IMR-90 (cell line): Measurements from ENCODE around the gene COL23A1. TPM values are rescaled to one million over a fixed set of nuclear protein-coding genes. Genes with fewer than 3 reads are reported as not detected.

Experiments used
- ATAC-seq: fragments of 200-7000 bp; cut with Tn5 transposase; 2 replicates; pipeline ENCODE4 v1.9.1; 2020; ENCODE audit warnings: low read depth, mild to moderate bottlenecking, moderate library complexity
- BruUV-seq: library from RNA; stranded (reverse); fragments of 400-500 nt; replicated peaks from 2 replicates; lab custom pipeline; 2021; lab: Mats Ljungman, UMichigan
- CTCF ChIA-PET: fragments of 300-600 bp; formaldehyde crosslinking; extraction: SDS; loops from one replicate; lab custom pipeline; 2021; ENCODE audit warnings: antibody characterized with exemption; lab: Yijun Ruan, JAX
- POLR2A ChIA-PET: fragments of 300-600 bp; sonication (Branson Sonifier 250); formaldehyde crosslinking; loops from one replicate; lab custom pipeline; 2022; ENCODE audit warnings: antibody characterized with exemption; ENCODE audit not compliant: unreplicated experiment; lab: Charles Lee
- DNase-seq: peaks from one replicate; pipeline ENCODE4 v3.0.0; 2013
- H2AFZ ChIP-seq: replicated peaks from 2 replicates; pipeline ENCODE3; 2013; ENCODE audit warnings: low read length, mild to moderate bottlenecking; ENCODE audit not compliant: poor library complexity
- H2AK5ac ChIP-seq: 2 replicates; pipeline ENCODE4 v1.6.1; 2013; ENCODE audit warnings: low read depth, low read length, inconsistent platforms
- H2AK9ac ChIP-seq: replicated peaks from 2 replicates; pipeline ENCODE3; 2013; ENCODE audit warnings: mild to moderate bottlenecking, low read depth, low read length, moderate library complexity; ENCODE audit not compliant: poor library complexity
- H2BK120ac ChIP-seq: 2 replicates; pipeline ENCODE4 v1.6.1; 2013; ENCODE audit warnings: low read depth, low read length, inconsistent platforms
- H2BK15ac ChIP-seq: 3 replicates; pipeline ENCODE4 v1.6.1; 2013; ENCODE audit warnings: low read depth, low read length, inconsistent platforms
- H2BK20ac ChIP-seq: 2 replicates; pipeline ENCODE4 v1.6.1; 2013; ENCODE audit warnings: low read depth, mild to moderate bottlenecking, inconsistent platforms, low read length, moderate library complexity
- H2BK5ac ChIP-seq: 2 replicates; pipeline ENCODE4 v1.6.1; 2013; ENCODE audit warnings: mild to moderate bottlenecking, low read depth, low read length, inconsistent platforms; ENCODE audit not compliant: poor library complexity, severe bottlenecking
- H3K14ac ChIP-seq: replicated peaks from 2 replicates; pipeline ENCODE4 v1.6.1; 2013; ENCODE audit warnings: low read depth, low read length, inconsistent platforms
- H3K18ac ChIP-seq: 2 replicates; pipeline ENCODE4 v1.6.1; 2013; ENCODE audit warnings: low read depth, low read length, control low read depth
- H3K23ac ChIP-seq: 2 replicates; pipeline ENCODE4 v1.6.1; 2013; ENCODE audit warnings: low read depth, low read length, inconsistent platforms
- H3K27ac ChIP-seq: 2 replicates; pipeline ENCODE4 v1.5.1; 2013; ENCODE audit warnings: mild to moderate bottlenecking, control low read depth, low read length; ENCODE audit not compliant: insufficient read depth
- H3K27me3 ChIP-seq: 2 replicates; pipeline ENCODE4 v1.6.1; 2013; ENCODE audit warnings: low read length; ENCODE audit not compliant: control insufficient read depth, insufficient read depth
- H3K36me3 ChIP-seq: 2 replicates; pipeline ENCODE4 v1.6.1; 2013; ENCODE audit warnings: low read length, mixed read lengths; ENCODE audit not compliant: control insufficient read depth, insufficient read depth
- H3K4ac ChIP-seq: 2 replicates; pipeline ENCODE4 v1.6.1; 2013; ENCODE audit warnings: low read depth, low read length, inconsistent platforms
- H3K4me1 ChIP-seq: 2 replicates; pipeline ENCODE4 v1.6.1; 2013; ENCODE audit warnings: low read length, mixed read lengths; ENCODE audit not compliant: control insufficient read depth, insufficient read depth
- H3K4me2 ChIP-seq: 2 replicates; pipeline ENCODE4 v1.6.1; 2013; ENCODE audit warnings: low read depth, mild to moderate bottlenecking, control low read depth, low read length, moderate library complexity
- H3K4me3 ChIP-seq: 2 replicates; pipeline ENCODE4 v1.5.1; 2013; ENCODE audit warnings: low read depth, mild to moderate bottlenecking, control low read depth, low read length, moderate library complexity; ENCODE audit not compliant: insufficient read depth
- H3K56ac ChIP-seq: 2 replicates; pipeline ENCODE4 v1.6.1; 2013; ENCODE audit warnings: low read length, inconsistent platforms; ENCODE audit not compliant: insufficient read depth; ENCODE audit errors: extremely low read depth
- H3K79me1 ChIP-seq, 2 experiments: 2 replicates each; pipeline ENCODE4 v1.6.1; 2013; ENCODE audit warnings: low read length in 2 of 2, inconsistent platforms in 1 of 2, low read depth in 1 of 2
- H3K9ac ChIP-seq: 2 replicates; pipeline ENCODE4 v1.6.1; 2013; ENCODE audit warnings: low read depth, low read length, control low read depth
- H3K9me1 ChIP-seq: 2 replicates; pipeline ENCODE4 v1.6.1; 2013; ENCODE audit warnings: low read length, inconsistent platforms; ENCODE audit not compliant: insufficient read depth
- H3K9me3 ChIP-seq: 2 replicates; pipeline ENCODE4 v1.6.1; 2013; ENCODE audit warnings: low read length; ENCODE audit not compliant: control insufficient read depth, insufficient read depth
- H4K20me1 ChIP-seq: 2 replicates; pipeline ENCODE4 v1.6.1; 2013; ENCODE audit warnings: low read length, inconsistent platforms; ENCODE audit not compliant: insufficient read depth
- H4K5ac ChIP-seq: 2 replicates; pipeline ENCODE4 v1.6.1; 2013; ENCODE audit warnings: mild to moderate bottlenecking, low read depth, low read length, control low read depth
- H4K8ac ChIP-seq, 2 experiments: 2 replicates each; pipeline ENCODE4 v1.6.1; 2013; ENCODE audit warnings: low read depth in 2 of 2, low read length in 2 of 2, control low read depth in 1 of 2, inconsistent platforms in 1 of 2
- H4K91ac ChIP-seq: 2 replicates; pipeline ENCODE4 v1.6.1; 2013; ENCODE audit warnings: low read depth, low read length, inconsistent platforms; ENCODE audit not compliant: insufficient read depth
- BHLHE40 ChIP-seq: fragments of 150-350 bp; IDR thresholded peaks from 2 replicates; pipeline ENCODE4 v1.6.1; 2016; ENCODE audit warnings: mild to moderate bottlenecking, low read depth, low read length
- CEBPB ChIP-seq: IDR thresholded peaks from 2 replicates; pipeline ENCODE4 v1.6.1; 2012; ENCODE audit warnings: low read depth, low read length, improper control_type of control experiment
- CHD1 ChIP-seq: IDR thresholded peaks from 2 replicates; pipeline ENCODE4 v1.6.1; 2012; ENCODE audit warnings: low read depth, low read length, improper control_type of control experiment
- CTCF ChIP-seq: conservative IDR thresholded peaks from 2 replicates; pipeline ENCODE4 v1.5.1; 2012; ENCODE audit warnings: mild to moderate bottlenecking, low read depth, low read length, improper control_type of control experiment
- ELK1 ChIP-seq: fragments of 150-350 bp; IDR thresholded peaks from 2 replicates; pipeline ENCODE4 v1.6.1; 2016; ENCODE audit warnings: low read depth, mild to moderate bottlenecking, low read length, moderate library complexity, borderline replicate concordance
- FOS ChIP-seq: fragments of 150-350 bp; IDR thresholded peaks from 2 replicates; pipeline ENCODE4 v1.6.1; 2016; ENCODE audit warnings: low read depth, low read length
- MAFK ChIP-seq: IDR thresholded peaks from 2 replicates; pipeline ENCODE4 v1.6.1; 2012; ENCODE audit warnings: low read depth, low read length, improper control_type of control experiment
- MAZ ChIP-seq: IDR thresholded peaks from 2 replicates; pipeline ENCODE4 v1.6.1; 2012; ENCODE audit warnings: low read depth, mild to moderate bottlenecking, low read length, improper control_type of control experiment, moderate library complexity, borderline replicate concordance
- MXI1 ChIP-seq: IDR thresholded peaks from 2 replicates; pipeline ENCODE4 v1.6.1; 2012; ENCODE audit warnings: low read depth, mild to moderate bottlenecking, low read length, moderate library complexity, borderline replicate concordance
- NFE2L2 ChIP-seq: fragments of 150-350 bp; IDR thresholded peaks from 2 replicates; pipeline ENCODE4 v1.6.1; 2016; ENCODE audit warnings: low read depth, mild to moderate bottlenecking, low read length
- POLR2A ChIP-seq: IDR thresholded peaks from 2 replicates; pipeline ENCODE4 v1.6.1; 2012; ENCODE audit warnings: mild to moderate bottlenecking, low read depth, low read length
- RAD21 ChIP-seq: IDR thresholded peaks from 2 replicates; pipeline ENCODE4 v1.6.1; 2012; ENCODE audit warnings: low read length, improper control_type of control experiment
- RCOR1 ChIP-seq: IDR thresholded peaks from 2 replicates; pipeline ENCODE4 v1.6.1; 2012; ENCODE audit warnings: mild to moderate bottlenecking, low read length, improper control_type of control experiment; ENCODE audit not compliant: insufficient replicate concordance
- RFX5 ChIP-seq: IDR thresholded peaks from 2 replicates; pipeline ENCODE4 v1.8.0; 2012; ENCODE audit warnings: low read depth, mild to moderate bottlenecking, low read length, moderate library complexity
- SMC3 ChIP-seq: fragments of 150-350 bp; IDR thresholded peaks from 2 replicates; pipeline ENCODE4 v1.6.1; 2016; ENCODE audit warnings: low read depth, mild to moderate bottlenecking, antibody characterized with exemption, low read length, moderate library complexity
- USF2 ChIP-seq: fragments of 150-350 bp; IDR thresholded peaks from 2 replicates; pipeline ENCODE4 v1.6.1; 2017; ENCODE audit warnings: mild to moderate bottlenecking, antibody characterized with exemption, low read length, low read depth
- WGBS, 2 experiments: methylation state at CpG; one replicate each; pipeline versions ENCODE4 v1.1.5 to v1.1.7; 2013; ENCODE audit warnings: missing lambda C conversion rate in 2 of 2; ENCODE audit not compliant: insufficient read length in 1 of 2; ENCODE audit errors: extremely low coverage in 2 of 2; 5-methylcytosine and 5-hydroxymethylcytosine counted together
- dilution Hi-C: fragments of 300-500 bp; cut with HindIII; formaldehyde crosslinking; loops from one replicate; pipeline ENCODE4 v1.14.3; 2018; ENCODE audit warnings: low sequenced_read_pairs; ENCODE audit not compliant: unreplicated experiment
- in situ Hi-C: fragments of 300-500 bp; cut with MboI; formaldehyde crosslinking; loops from 3 replicates; pipeline ENCODE4 v1.14.3; 2019; ENCODE audit warnings: low sequenced_read_pairs, inconsistent platforms, mixed read lengths
- intact Hi-C: fragments of 100-400 bp; cut with micrococcal nuclease; formaldehyde crosslinking; loops from 2 replicates; pipeline ENCODE4 v1.10.0; 2022
- polyA plus RNA-seq, 3 experiments: library from polyadenylated mRNA; depleted of rRNA; stranded (reverse); fragments of >200 nt; gene quantifications; 2 replicates each; pipeline ENCODE4 v1.2.3, GENCODE V29; 2012; ENCODE audit warnings: low replicate concordance in 1 of 3
- total RNA-seq: library from RNA; depleted of rRNA; stranded (reverse); fragments of >200 nt; gene quantifications from 2 replicates; pipeline ENCODE4 v1.2.3, GENCODE V29; 2012

The COL23A1 gene
- total and polyA plus RNA-seq, 2 of the 4 experiments (the other 2 are of a cell fraction), result not detected

GRCh38 chr5:178496214-178496613 is 94.0 kb downstream of the COL23A1 start:
- no peak for ATAC-seq
- no peak overlapping the region for H2BK15ac ChIP-seq
- H4K20me1 ChIP-seq, result no peaks in the 10 kb centered on the region
- no peak for DNase-seq
- no TSS peak for BruUV-seq
- POLR2A ChIA-PET, result no interaction called here
- no peak overlapping the region for H3K27ac ChIP-seq
- H4K5ac ChIP-seq, result no peak overlapping the region
- no peak overlapping the region for H2BK120ac ChIP-seq
- no peak overlapping the region for H3K23ac ChIP-seq
- intact Hi-C loops, result no loop called here
- H3K4ac ChIP-seq, result no peak overlapping the region
- H4K8ac ChIP-seq, result no peak overlapping the region
- WGBS, 2 experiments, result no CpG with 5 or more reads among the region's 5 CpGs
- CTCF ChIA-PET, result no interaction called here
- no peak overlapping the region for H4K91ac ChIP-seq
- dilution Hi-C loops, result no loop called here
- no peak overlapping the region for H2AK5ac ChIP-seq
- no peak overlapping the region for H2BK5ac ChIP-seq
- H3K4me2 ChIP-seq, result no peak overlapping the region
- in situ Hi-C loops, result no loop called here
- H3K9me1 ChIP-seq, result no peaks in the 10 kb centered on the region
- H3K79me1 ChIP-seq, result no peaks in the 10 kb centered on the region
- no peaks in the 10 kb centered on the region for H3K27me3 ChIP-seq
- H3K56ac ChIP-seq, result no peak overlapping the region
- H2AK9ac ChIP-seq, result no peak overlapping the region
- peaks cover 20% of the 10 kb centered on the region for H3K9me3 ChIP-seq
- no peak overlapping the region for H2BK20ac ChIP-seq
- no peak overlapping the region for H3K18ac ChIP-seq
- no peak overlapping the region for H3K14ac ChIP-seq
- TF ChIP-seq MAZ, result no peak
- TF ChIP-seq BHLHE40, result no peak
- no peak for TF ChIP-seq USF2
- no peak for TF ChIP-seq CEBPB
- no peak for TF ChIP-seq MAFK
- no peak for TF ChIP-seq CTCF
- TF ChIP-seq ELK1, result no peak
- TF ChIP-seq RFX5, result no peak
- no peak for TF ChIP-seq FOS
- TF ChIP-seq POLR2A, result no peak
- no peak for TF ChIP-seq NFE2L2
- no peak for TF ChIP-seq RAD21
- no peak for TF ChIP-seq CHD1
- TF ChIP-seq RCOR1, result no peak
- no peak for TF ChIP-seq SMC3
- TF ChIP-seq MXI1, result no peak
- H3K4me1 ChIP-seq, result no peaks in the 10 kb centered on the region
- H3K4me3 ChIP-seq, result no peak overlapping the region
- H3K36me3 ChIP-seq, result no peaks in the 10 kb centered on the region
- H3K9ac ChIP-seq, result no peak overlapping the region
- no peak overlapping the region for H2AFZ ChIP-seq
